ENCODE data around the gene ZNRF2. TPM values are rescaled to one million over a fixed set of nuclear protein-coding genes. Genes with fewer than 3 reads are reported as not detected.

Gene ZNRF2
- total and polyA plus RNA-seq, 2 of the 4 experiments (the other 2 are of a cell fraction), result 0.31 to 0.54 TPM

- no peak overlapping the region for H3K4me2 ChIP-seq (ENCODE audit: low read depth, low read length)
- no peaks in the 10 kb centered on the region for H4K20me1 ChIP-seq (ENCODE audit: insufficient read depth, low read length)
- no TSS peak for BruUV-seq (replicated peaks)
- H2BK15ac ChIP-seq (ENCODE audit: low read depth, low read length), result no peak overlapping the region
- H2AFZ ChIP-seq (replicated peaks; ENCODE audit: low read length, poor library complexity), result no peak overlapping the region
- no peak overlapping the region for H2AK5ac ChIP-seq (ENCODE audit: low read depth, low read length)
- ChIA-PET CTCF (no interaction called here), POLR2A (ENCODE audit: unreplicated experiment) (interaction anchor here (0.7 kb wide), 1 partner anchor 9 kb away, joined by 3 read pairs; no protein-coding TSS in a partner anchor)
- ATAC-seq (ENCODE audit: low read depth), result peak; percentile 48
- H3K14ac ChIP-seq (replicated peaks; ENCODE audit: low read depth, low read length), result no peak overlapping the region
- H3K9me1 ChIP-seq (ENCODE audit: insufficient read depth, low read length), result no peaks in the 10 kb centered on the region
- in situ Hi-C loops (cut with MboI; ENCODE audit: low sequenced_read_pairs) (no loop called here), intact Hi-C loops (cut with micrococcal nuclease) (no loop called here), dilution Hi-C loops (cut with HindIII; ENCODE audit: low sequenced_read_pairs, unreplicated experiment) (no loop called here)
- no peak overlapping the region for H4K8ac ChIP-seq (ENCODE audit: low read depth in 2 of 2, low read length in 2 of 2)
- no peak for TF ChIP-seq RFX5 (IDR thresholded peaks at IDR 0.05; ENCODE audit: low read depth, low read length)
- TF ChIP-seq RCOR1 (IDR thresholded peaks at IDR 0.05; ENCODE audit: insufficient replicate concordance, low read length), result no peak
- no peak for TF ChIP-seq FOS (IDR thresholded peaks at IDR 0.05; ENCODE audit: low read depth, low read length)
- no peak for TF ChIP-seq CTCF (conservative IDR thresholded peaks at IDR 0.05; ENCODE audit: low read depth, low read length)
- no peak for TF ChIP-seq MAZ (IDR thresholded peaks at IDR 0.05; ENCODE audit: borderline replicate concordance, low read depth, low read length)
- TF ChIP-seq USF2 (IDR thresholded peaks at IDR 0.05; ENCODE audit: low read depth, low read length), result no peak
- TF ChIP-seq ELK1 (IDR thresholded peaks at IDR 0.05; ENCODE audit: borderline replicate concordance, low read depth, low read length), result no peak
- no peak for TF ChIP-seq NFE2L2 (IDR thresholded peaks at IDR 0.05; ENCODE audit: low read depth, low read length)
- TF ChIP-seq CEBPB (IDR thresholded peaks at IDR 0.05; ENCODE audit: low read depth, low read length), result no peak
- TF ChIP-seq MAFK (IDR thresholded peaks at IDR 0.05; ENCODE audit: low read depth, low read length), result no peak
- no peak for TF ChIP-seq RAD21 (IDR thresholded peaks at IDR 0.05; ENCODE audit: low read length)
- no peak for TF ChIP-seq BHLHE40 (IDR thresholded peaks at IDR 0.05; ENCODE audit: low read depth, low read length)
- TF ChIP-seq MXI1 (IDR thresholded peaks at IDR 0.05; ENCODE audit: borderline replicate concordance, low read depth, low read length), result no peak
- no peak for TF ChIP-seq SMC3 (IDR thresholded peaks at IDR 0.05; ENCODE audit: low read depth, low read length)
- TF ChIP-seq CHD1 (IDR thresholded peaks at IDR 0.05; ENCODE audit: low read depth, low read length), result no peak
- H3K9me3 ChIP-seq (ENCODE audit: control insufficient read depth, insufficient read depth, low read length), result no peaks in the 10 kb centered on the region
- no peak overlapping the region for H2AK9ac ChIP-seq (replicated peaks; ENCODE audit: low read depth, low read length, poor library complexity)
- H3K23ac ChIP-seq (ENCODE audit: low read depth, low read length), result no peak overlapping the region
- H3K79me1 ChIP-seq (ENCODE audit: low read depth in 1 of 2, low read length in 2 of 2), result no peaks in the 10 kb centered on the region
- no peak overlapping the region for H2BK120ac ChIP-seq (ENCODE audit: low read depth, low read length)
- DNase-seq, result peak; percentile 25
- H4K91ac ChIP-seq (ENCODE audit: insufficient read depth, low read depth, low read length), result no peak overlapping the region
- no peak overlapping the region for H3K56ac ChIP-seq (ENCODE audit: extremely low read depth, insufficient read depth, low read length)
- no peak overlapping the region for H3K9ac ChIP-seq (ENCODE audit: low read depth, low read length)
- no peak overlapping the region for H3K18ac ChIP-seq (ENCODE audit: low read depth, low read length)
- WGBS, 2 experiments (ENCODE audit: extremely low coverage in 2 of 2, insufficient read length in 1 of 2), result 0% methylated on average over 2 of the region's 4 CpGs; no CpG with 5 or more reads in 1 of the 2 experiments
- no peak overlapping the region for H3K27ac ChIP-seq (ENCODE audit: insufficient read depth, low read length)
- no peaks in the 10 kb centered on the region for H3K4me1 ChIP-seq (ENCODE audit: control insufficient read depth, insufficient read depth, low read length)
- H3K27me3 ChIP-seq (ENCODE audit: control insufficient read depth, insufficient read depth, low read length), result no peaks in the 10 kb centered on the region
- no peaks in the 10 kb centered on the region for H3K36me3 ChIP-seq (ENCODE audit: control insufficient read depth, insufficient read depth, low read length)
- no peak overlapping the region for H3K4me3 ChIP-seq (ENCODE audit: insufficient read depth, low read depth, low read length)
- H2BK5ac ChIP-seq (ENCODE audit: low read depth, low read length, poor library complexity, severe bottlenecking), result no peak overlapping the region
- H3K4ac ChIP-seq (ENCODE audit: low read depth, low read length), result no peak overlapping the region
- H2BK20ac ChIP-seq (ENCODE audit: low read depth, low read length), result no peak overlapping the region
- H4K5ac ChIP-seq (ENCODE audit: low read depth, low read length), result no peak overlapping the region
These were observed 51.5 kb downstream of the ZNRF2 start for GRCh38 chr7:30335763-30336487.

Data from IMR-90 (cell line).